SU-DHL-6 (cell line): Measurements from ENCODE around the gene RHOBTB3.

Experiments
- H2AFZ ChIP-seq: fragments of 200-600 bp; sonication (generic); 2 replicates; pipeline ENCODE4 v1.6.1; 2014; ENCODE audit warnings: low read depth, mild to moderate bottlenecking, moderate library complexity, mixed read lengths, antibody characterized with exemption, low read length; ENCODE audit not compliant: severe bottlenecking
- H3F3A ChIP-seq: fragments of 200-600 bp; shearing (Covaris generic); 2 replicates; pipeline ENCODE4 v1.6.0; 2016; ENCODE audit warnings: antibody characterized with exemption, mild to moderate bottlenecking; ENCODE audit not compliant: insufficient read depth
- H3K27ac ChIP-seq: fragments of 200-600 bp; sonication (generic); 2 replicates; pipeline ENCODE4 v1.5.1; 2016; ENCODE audit warnings: low read depth, mild to moderate bottlenecking, low read length, moderate library complexity, mixed read lengths
- H3K27me3 ChIP-seq: fragments of 200-600 bp; sonication (generic), shearing (Covaris generic); 2 replicates; pipeline ENCODE4 v1.6.0; 2014; ENCODE audit warnings: mild to moderate bottlenecking, low read length
- H3K36me3 ChIP-seq: fragments of 200-600 bp; sonication (generic); 2 replicates; pipeline ENCODE4 v1.6.1; 2014; ENCODE audit warnings: mild to moderate bottlenecking, low read length, mixed read lengths
- H3K4me2 ChIP-seq: fragments of 300-600, 200-600 bp; shearing (Covaris generic), sonication (generic); 2 replicates; pipeline ENCODE4 v1.6.0; 2014; ENCODE audit warnings: low read length, low read depth, mild to moderate bottlenecking; ENCODE audit not compliant: poor library complexity, severe bottlenecking
- H3K4me3 ChIP-seq: fragments of 200-600 bp; sonication (generic); 2 replicates; pipeline ENCODE4 v1.5.1; 2014; ENCODE audit warnings: antibody characterized with exemption, low read length, mild to moderate bottlenecking, mixed read lengths; ENCODE audit not compliant: insufficient read depth, poor library complexity, severe bottlenecking
- H3K79me2 ChIP-seq: fragments of 200-600 bp; sonication (generic); 2 replicates; pipeline ENCODE4 v1.6.1; 2014; ENCODE audit warnings: mild to moderate bottlenecking, low read length, moderate library complexity; ENCODE audit not compliant: insufficient read depth
- H3K9ac ChIP-seq: fragments of 200-600 bp; sonication (generic); 2 replicates; pipeline ENCODE4 v1.7.0; 2014; ENCODE audit warnings: mild to moderate bottlenecking, low read length
- H3K9me2 ChIP-seq: fragments of 200-600 bp; sonication (generic); replicated peaks from 2 replicates; pipeline ENCODE4 v1.6.1; 2014; ENCODE audit warnings: low read length; ENCODE audit not compliant: insufficient read depth
- H3K9me3 ChIP-seq: fragments of 200-600 bp; sonication (generic); 2 replicates; pipeline ENCODE4 v1.6.1; 2014; ENCODE audit warnings: low read length, mixed read lengths; ENCODE audit not compliant: insufficient read depth
- H4K20me1 ChIP-seq: fragments of 200-600 bp; sonication (generic); 2 replicates; pipeline ENCODE4 v1.6.1; 2014; ENCODE audit warnings: low read depth, mild to moderate bottlenecking, antibody characterized with exemption, low read length, moderate library complexity, mixed read lengths
- EZH2phosphoT487 ChIP-seq: fragments of 200-600 bp; sonication (generic), shearing (Covaris generic); conservative IDR thresholded peaks from 2 replicates; pipeline ENCODE4 v1.6.1; 2018; ENCODE audit warnings: mild to moderate bottlenecking, antibody characterized with exemption, low read length, moderate library complexity, mixed read lengths
- TF ChIP-seq, protein P1 (sequence below): fragments of 200-600 bp; sonication (generic); IDR thresholded peaks from one replicate; pipeline ENCODE4 v1.5.1; 2017; ENCODE audit warnings: antibody characterized with exemption, mild to moderate bottlenecking, low read length, moderate library complexity; ENCODE audit not compliant: insufficient read depth, poor library complexity, severe bottlenecking

The RHOBTB3 gene

GRCh38 chr5:95713960-95714710, 17.0 kb upstream of the RHOBTB3 start:
- TF ChIP-seq, protein P1, sequence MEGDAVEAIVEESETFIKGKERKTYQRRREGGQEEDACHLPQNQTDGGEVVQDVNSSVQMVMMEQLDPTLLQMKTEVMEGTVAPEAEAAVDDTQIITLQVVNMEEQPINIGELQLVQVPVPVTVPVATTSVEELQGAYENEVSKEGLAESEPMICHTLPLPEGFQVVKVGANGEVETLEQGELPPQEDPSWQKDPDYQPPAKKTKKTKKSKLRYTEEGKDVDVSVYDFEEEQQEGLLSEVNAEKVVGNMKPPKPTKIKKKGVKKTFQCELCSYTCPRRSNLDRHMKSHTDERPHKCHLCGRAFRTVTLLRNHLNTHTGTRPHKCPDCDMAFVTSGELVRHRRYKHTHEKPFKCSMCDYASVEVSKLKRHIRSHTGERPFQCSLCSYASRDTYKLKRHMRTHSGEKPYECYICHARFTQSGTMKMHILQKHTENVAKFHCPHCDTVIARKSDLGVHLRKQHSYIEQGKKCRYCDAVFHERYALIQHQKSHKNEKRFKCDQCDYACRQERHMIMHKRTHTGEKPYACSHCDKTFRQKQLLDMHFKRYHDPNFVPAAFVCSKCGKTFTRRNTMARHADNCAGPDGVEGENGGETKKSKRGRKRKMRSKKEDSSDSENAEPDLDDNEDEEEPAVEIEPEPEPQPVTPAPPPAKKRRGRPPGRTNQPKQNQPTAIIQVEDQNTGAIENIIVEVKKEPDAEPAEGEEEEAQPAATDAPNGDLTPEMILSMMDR, result no peak
- TF ChIP-seq EZH2phosphoT487, result no peak
- Histone ChIP-seq H3K36me3 (no peaks in the 10 kb centered on the region), H3K9me2 (no peaks in the 10 kb centered on the region), H3F3A (no peaks in the 10 kb centered on the region), H3K27me3 (no peaks in the 10 kb centered on the region), H3K9me3 (no peaks in the 10 kb centered on the region), H3K4me2 (no peak overlapping the region), H3K9ac (no peak overlapping the region), H3K4me3 (no peak overlapping the region), H4K20me1 (no peaks in the 10 kb centered on the region), H3K79me2 (no peaks in the 10 kb centered on the region), H3K27ac (no peak overlapping the region), H2AFZ (no peak overlapping the region)

GRCh38 chr5:95715799-95716461, 15.2 kb upstream of the RHOBTB3 start:
- Histone ChIP-seq H3K27me3 (no peaks in the 10 kb centered on the region), H3K9me2 (no peaks in the 10 kb centered on the region), H3K4me3 (no peak overlapping the region), H3K36me3 (no peaks in the 10 kb centered on the region), H4K20me1 (no peaks in the 10 kb centered on the region), H3K79me2 (no peaks in the 10 kb centered on the region), H3K27ac (no peak overlapping the region), H3K9ac (no peak overlapping the region), H2AFZ (no peak overlapping the region), H3K9me3 (no peaks in the 10 kb centered on the region), H3F3A (no peaks in the 10 kb centered on the region), H3K4me2 (no peak overlapping the region)
- TF ChIP-seq, protein P1, result no peak
- TF ChIP-seq EZH2phosphoT487, result no peak

GRCh38 chr5:95717439-95717838, 13.7 kb upstream of the RHOBTB3 start:
- Histone ChIP-seq H3K27ac (no peak overlapping the region), H3K9ac (no peak overlapping the region), H3K4me2 (no peak overlapping the region), H3K9me2 (no peaks in the 10 kb centered on the region), H2AFZ (no peak overlapping the region), H3K9me3 (no peaks in the 10 kb centered on the region), H3K36me3 (no peaks in the 10 kb centered on the region), H3K79me2 (no peaks in the 10 kb centered on the region), H3K4me3 (no peak overlapping the region), H4K20me1 (no peaks in the 10 kb centered on the region), H3F3A (no peaks in the 10 kb centered on the region), H3K27me3 (no peaks in the 10 kb centered on the region)
- no peak for TF ChIP-seq EZH2phosphoT487
- TF ChIP-seq, protein P1, result no peak
